Hepatic stellate cell (primary cell): Measurements from ENCODE around the gene ARHGAP31.
"Not testable (repeated sequence)": the region's sequence is repeated elsewhere in the genome, so short reads cannot be mapped to it uniquely, and the experiment has no call there.

Experiments
- DNase-seq: peaks from one replicate; pipeline ENCODE4 v3.0.0; 2011; ENCODE audit warnings: low spot score

ARHGAP31 gene

GRCh38 chr3:119319311-119319710 is 25.1 kb downstream of the ARHGAP31 start:
- DNase-seq: no peak

DNA sequence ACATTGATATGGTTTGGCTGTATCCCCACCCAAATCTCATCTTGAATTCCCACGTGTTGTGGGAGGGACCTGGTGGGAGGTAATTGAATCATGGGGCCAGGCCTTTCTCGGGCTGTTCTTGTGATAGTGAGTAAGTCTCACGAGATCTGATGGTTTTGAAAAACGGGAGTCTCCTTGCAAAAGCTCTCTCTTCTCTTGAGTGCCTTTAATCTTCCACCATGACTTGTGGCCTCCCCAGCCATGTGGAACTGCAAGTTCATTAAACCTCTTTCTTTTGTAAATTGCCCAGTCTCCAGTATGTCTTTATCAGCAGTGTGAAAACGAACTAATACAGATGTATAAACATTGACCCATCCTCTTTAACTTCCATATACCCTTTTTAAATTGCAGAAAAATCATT is 26.6 kb downstream of the ARHGAP31 start:
- DNase-seq: not testable (repeated sequence)

GRCh38 chr3:119322021-119322834 is 28.0 kb downstream of the ARHGAP31 start:
- DNase-seq: no peak

GRCh38 chr3:119322835-119323722 is 28.9 kb downstream of the ARHGAP31 start:
- DNase-seq: peak; percentile 71

- no peak for DNase-seq
Measured at GRCh38 chr3:119323723-119324085, 29.5 kb downstream of the ARHGAP31 start.

DNA sequence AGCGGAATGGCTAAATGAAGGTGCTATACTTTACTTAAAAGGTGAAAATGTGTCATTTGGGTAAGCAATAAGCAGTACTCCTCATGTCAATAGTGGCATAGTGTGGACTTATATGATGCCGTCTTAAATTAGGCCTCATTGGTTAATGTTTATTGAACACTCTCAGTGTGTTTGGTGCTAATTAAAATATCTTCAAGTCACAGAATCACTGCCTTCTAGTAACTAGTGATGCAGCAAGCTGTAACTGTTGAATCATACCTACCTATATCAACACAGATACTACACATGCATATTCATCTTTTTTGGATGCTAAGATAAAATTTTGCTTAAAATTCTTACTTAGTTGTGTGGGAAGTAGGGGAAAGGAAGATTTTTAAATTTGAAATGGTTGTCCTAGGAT is 30.7 kb downstream of the ARHGAP31 start:
- no peak for DNase-seq

DNA sequence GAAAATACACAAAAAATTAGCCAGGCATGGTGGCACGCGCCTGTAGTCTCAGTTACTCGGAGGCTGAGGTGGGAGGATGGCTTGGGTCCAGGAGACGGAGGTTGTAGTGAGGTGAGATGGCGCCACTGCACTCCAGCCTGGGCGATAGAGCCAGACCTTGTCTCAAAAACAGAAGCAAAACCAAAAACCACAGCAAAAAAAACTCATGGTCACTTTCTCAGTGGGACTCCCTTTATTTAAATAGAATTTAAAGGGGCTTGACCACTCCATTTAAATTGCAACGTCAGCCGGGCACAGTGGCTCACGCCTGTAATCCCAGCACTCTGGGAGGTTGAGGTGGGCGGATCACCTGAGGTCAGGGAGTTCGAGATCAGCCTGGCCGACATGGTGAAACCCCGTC is 32.8 kb downstream of the ARHGAP31 start:
- DNase-seq: no peak

- no peak for DNase-seq
Measured at GRCh38 chr3:119329551-119329950, 35.4 kb downstream of the ARHGAP31 start.

- no peak for DNase-seq
Measured at GRCh38 chr3:119330181-119330580, 36.0 kb downstream of the ARHGAP31 start.

- no peak for DNase-seq
Measured at GRCh38 chr3:119330858-119331257, 36.7 kb downstream of the ARHGAP31 start.

GRCh38 chr3:119331661-119332060 is 37.5 kb downstream of the ARHGAP31 start:
- DNase-seq: no peak

DNA sequence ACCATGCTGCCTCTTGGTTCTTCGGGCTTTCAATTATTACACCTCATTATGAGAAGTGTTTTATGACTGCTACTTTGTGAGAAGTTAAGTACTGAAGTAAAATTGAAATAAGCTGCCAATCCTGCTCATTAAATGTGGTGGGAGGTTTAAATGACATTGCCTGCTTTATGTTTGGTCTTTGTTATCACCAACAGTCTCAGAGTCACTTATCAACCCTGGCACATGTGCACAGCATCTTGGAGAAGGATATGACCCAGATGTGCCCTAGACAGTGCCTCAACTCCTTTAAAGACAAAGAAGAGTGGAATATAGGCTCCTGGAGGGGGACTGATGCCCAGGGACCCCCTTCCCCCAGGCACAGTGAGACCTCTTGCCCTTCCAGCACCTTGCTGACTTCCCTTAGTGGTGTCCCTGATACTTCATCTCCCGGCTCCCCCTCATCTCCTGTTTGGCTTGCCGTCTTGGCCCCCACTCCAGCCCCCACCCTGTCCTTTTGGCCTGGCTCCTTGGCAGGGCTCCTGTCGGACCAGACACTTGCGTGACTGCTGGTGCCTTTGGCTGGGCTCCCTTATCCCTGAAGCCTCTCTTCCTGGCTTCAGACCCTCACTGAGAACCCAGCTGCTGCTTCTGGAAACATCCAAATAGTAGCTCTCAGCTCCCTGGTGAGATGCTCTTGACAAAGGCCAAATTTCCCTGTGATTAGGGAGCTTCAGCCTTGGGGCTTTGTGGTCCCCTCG is 39.8 kb downstream of the ARHGAP31 start:
- no peak for DNase-seq

DNA sequence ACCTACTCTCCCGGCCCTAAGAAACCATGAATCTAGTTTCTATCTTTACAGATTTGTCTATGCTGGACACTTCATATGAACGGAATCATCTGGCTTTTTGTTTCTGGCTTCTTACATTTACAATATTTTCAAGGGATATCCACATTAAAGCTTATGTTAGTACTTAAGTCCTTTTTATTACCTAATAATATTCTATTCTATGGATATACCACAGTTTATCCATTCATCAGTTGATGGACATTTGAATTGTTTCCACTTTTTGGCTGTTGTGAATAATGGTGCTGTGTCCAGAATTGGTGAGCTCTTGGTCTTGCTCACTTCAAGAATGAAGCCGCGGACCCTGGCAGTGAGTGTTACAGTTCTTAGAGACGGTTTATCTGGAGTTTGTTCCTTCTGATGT is 42.6 kb downstream of the ARHGAP31 start:
- no peak for DNase-seq

DNA sequence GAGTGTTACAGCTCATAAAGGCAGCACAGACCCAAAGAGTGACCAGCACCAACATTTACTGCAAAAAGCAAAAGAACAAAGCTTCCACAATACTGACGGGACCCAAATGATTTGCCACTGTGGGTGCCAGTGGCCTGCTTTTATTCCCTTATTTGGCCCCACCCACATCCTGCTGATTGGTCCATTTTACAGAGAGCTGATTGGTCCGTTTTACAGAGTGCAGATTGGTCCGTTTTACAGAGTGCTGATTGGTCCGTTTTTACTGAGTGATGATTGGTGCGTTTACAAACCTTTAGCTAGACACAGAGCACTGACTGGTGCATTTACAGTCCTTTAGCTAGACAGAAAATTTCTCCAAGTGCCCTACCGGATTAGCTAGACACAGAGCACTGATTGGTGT is 43.2 kb downstream of the ARHGAP31 start:
- DNase-seq: not testable (repeated sequence)

- DNase-seq: no peak
Measured at GRCh38 chr3:119338754-119339153, 44.6 kb downstream of the ARHGAP31 start.

GRCh38 chr3:119340014-119340413 is 45.8 kb downstream of the ARHGAP31 start:
- no peak for DNase-seq

DNA sequence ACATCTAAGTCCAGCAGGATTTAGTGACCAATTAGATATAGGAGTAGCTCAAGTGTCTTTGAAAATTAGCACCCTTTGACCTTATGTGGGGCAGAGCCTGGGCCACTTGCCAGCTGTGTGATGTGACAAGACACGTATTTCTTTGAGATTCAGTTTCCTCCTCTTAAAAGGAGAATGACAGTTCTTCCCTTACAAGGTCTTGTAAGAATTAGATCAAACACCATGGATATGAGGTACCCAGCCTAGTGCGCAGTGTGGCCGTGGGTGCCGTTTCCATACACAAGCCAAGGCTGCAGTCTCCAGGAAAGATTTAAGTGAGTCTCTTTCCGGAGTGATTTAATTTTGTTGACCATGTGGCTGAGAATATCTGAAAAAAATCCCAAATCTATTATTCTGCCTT is 46.3 kb downstream of the ARHGAP31 start:
- no peak for DNase-seq

DNA sequence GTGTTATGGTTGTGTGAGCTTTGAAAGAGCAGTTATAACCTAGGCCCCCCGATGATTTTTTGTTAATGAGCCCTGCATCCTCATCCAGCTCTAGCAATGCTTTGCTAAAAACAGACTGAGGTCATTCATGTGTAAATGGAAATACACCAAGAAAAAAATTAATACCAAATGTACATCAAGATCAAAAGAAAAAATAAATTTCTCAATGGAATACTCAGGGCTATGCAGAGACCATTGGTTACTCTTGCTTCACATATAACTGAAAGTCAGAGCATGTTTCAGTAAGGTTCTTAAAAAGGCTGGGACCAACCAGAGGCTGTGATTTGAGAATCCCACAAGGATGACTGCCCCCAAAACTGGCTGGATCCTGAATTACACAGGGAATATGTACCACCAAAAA is 48.0 kb downstream of the ARHGAP31 start:
- DNase-seq: no peak

GRCh38 chr3:119343719-119344118 is 49.5 kb downstream of the ARHGAP31 start:
- DNase-seq: no peak

DNA sequence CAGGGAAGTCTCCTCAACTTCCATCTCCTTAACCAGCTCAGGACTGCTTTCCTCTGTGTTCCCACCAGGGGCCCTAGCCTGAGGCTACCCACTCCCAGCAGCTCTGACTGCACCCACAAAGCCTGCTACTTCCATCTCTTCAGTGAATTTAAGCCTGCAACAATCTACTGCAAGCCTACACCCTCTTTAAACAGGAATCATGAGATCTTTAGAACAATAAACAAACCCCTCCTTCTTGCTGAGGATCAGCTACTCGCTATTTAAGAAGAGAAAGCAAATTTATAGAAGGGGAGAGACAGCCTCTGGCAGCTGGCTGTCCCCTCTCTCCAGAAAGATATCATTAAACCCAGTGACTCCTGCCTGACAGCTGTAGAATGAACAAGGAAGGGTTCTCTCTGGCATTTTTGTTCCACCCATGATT is 51.9 kb downstream of the ARHGAP31 start:
- peak; percentile 18 for DNase-seq

GRCh38 chr3:119347036-119347435 is 52.9 kb downstream of the ARHGAP31 start:
- no peak for DNase-seq

DNA sequence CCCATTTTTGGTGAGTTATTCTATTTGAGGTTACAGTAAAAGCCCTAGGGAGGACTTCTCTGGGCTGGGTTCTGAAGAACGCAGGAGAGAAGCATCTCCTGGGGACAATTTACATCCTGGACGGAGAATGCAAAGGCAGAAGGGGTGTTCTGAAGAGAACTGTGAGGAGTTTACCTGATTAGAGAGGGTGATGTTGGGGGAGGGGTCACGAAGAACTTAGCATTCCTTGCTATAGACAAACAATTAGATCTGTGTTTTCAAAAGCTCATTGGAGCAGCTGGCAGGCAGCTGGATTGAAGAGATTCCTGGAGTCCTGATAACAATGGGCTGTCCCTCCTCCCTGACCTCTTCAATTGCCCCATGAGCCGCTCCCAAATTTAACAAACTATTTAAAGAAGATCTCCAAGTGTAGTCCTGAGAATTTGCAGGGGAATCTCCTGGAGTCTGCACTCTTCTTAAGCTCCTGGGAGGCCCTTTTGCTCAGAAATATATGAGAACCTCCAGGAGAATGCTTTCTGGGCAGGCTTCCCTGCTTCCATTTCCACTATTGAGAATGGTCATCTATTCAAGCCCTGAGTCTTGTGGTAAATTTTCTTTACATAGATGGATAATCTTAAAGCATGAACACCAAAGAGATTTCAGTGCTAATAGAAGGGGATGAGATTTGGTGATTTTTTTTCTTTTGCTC is 55.3 kb downstream of the ARHGAP31 start:
- DNase-seq: no peak
